ENCODE data around the gene REC8. TPM values are rescaled to one million over a fixed set of nuclear protein-coding genes. Genes with fewer than 3 reads are reported as not detected.
"Not testable (repeated sequence)": the region's sequence is repeated elsewhere in the genome, so short reads cannot be mapped to it uniquely, and the experiment has no call there.

REC8 gene
- total RNA-seq, 1 experiment from 2014 or later, result 6.5 TPM

DNA sequence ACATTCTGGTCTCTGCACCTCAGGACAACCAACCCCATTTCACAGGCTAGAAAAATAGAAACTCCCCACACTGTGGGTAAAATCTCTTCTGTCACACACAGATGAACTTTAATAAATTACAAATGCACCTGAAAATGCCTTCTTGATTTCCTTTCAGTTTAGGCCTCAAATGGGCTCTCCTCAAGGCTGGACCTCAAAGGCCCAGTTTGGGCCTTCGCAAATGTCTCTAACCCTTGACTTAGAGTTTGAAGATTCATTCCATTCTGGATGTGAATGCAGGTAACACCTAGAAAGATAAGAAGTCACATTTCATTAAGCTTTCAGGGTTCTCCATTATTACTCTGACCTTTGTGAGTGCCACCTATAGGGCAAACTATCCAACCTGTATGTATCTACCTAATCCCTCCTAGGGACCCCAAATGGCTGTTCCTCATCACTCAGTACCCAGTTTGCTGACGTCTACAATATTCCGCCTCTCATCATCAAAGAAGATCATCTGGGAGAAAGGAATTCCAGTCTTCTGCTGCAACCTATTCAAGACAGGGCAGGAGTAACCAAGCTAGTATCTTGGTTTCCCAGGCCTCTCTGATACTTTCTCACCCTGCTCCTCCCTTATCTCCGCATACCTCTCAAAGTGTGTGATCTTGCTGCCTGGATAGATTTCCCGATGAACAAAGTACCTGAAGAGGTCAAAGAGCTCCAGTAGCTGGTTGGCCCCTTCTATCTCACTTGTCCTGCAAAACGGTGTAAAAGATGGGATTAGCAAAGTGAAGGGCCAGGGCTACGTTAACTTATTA lies 42.2 kb downstream of the REC8 start:
- Histone ChIP-seq H3K9me2 (ENCODE audit: insufficient read depth) (no peaks in the 10 kb centered on the region), H3K4me2 (peak overlapping the region; percentile 91), H3K27me3 (ENCODE audit: insufficient read depth, low read depth) (no peaks in the 10 kb centered on the region), H4K20me1 (ENCODE audit: insufficient read depth) (no peaks in the 10 kb centered on the region), H3K27ac (peak overlapping the region; percentile 88), H3K4me3 (peak overlapping the region; percentile 75), H3K79me2 (ENCODE audit: low read depth) (peaks cover 13% of the 10 kb centered on the region), H3K9me3 (ENCODE audit: insufficient read depth, low read depth) (no peaks in the 10 kb centered on the region), H3K4me1 (replicated peaks; ENCODE audit: insufficient read depth) (peaks cover 10% of the 10 kb centered on the region; the same call in 1 of the 2 replicates), H2AFZ (peak overlapping the region; percentile 90; the same call in 1 of the 2 replicates), H3F3A (ENCODE audit: insufficient read depth, low read depth) (peaks cover 14% of the 10 kb centered on the region; the same call in 1 of the 2 replicates), H3K36me3 (ENCODE audit: low read depth) (no peaks in the 10 kb centered on the region)
- TF ChIP-seq EZH2 (IDR thresholded peaks at IDR 0.05; ENCODE audit: low read depth), result no peak
- TF ChIP-seq, protein P1, sequence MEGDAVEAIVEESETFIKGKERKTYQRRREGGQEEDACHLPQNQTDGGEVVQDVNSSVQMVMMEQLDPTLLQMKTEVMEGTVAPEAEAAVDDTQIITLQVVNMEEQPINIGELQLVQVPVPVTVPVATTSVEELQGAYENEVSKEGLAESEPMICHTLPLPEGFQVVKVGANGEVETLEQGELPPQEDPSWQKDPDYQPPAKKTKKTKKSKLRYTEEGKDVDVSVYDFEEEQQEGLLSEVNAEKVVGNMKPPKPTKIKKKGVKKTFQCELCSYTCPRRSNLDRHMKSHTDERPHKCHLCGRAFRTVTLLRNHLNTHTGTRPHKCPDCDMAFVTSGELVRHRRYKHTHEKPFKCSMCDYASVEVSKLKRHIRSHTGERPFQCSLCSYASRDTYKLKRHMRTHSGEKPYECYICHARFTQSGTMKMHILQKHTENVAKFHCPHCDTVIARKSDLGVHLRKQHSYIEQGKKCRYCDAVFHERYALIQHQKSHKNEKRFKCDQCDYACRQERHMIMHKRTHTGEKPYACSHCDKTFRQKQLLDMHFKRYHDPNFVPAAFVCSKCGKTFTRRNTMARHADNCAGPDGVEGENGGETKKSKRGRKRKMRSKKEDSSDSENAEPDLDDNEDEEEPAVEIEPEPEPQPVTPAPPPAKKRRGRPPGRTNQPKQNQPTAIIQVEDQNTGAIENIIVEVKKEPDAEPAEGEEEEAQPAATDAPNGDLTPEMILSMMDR (conservative IDR thresholded peaks at IDR 0.05), result no peak
- BruUV-seq (replicated peaks), result no TSS peak
- ChIA-PET CTCF (interaction anchor here (0.7 kb wide), 1 partner anchor 100 kb away, joined by 3 read pairs; the partner anchor contains the start of gene DCAF11), POLR2A (ENCODE audit: unreplicated experiment) (interaction anchor here (0.6 to 0.8 kb wide), 3 partner anchors 54 to 99 kb away, joined by 3 to 4 read pairs (median 3); partner anchors contain the start of genes DCAF11, NOP9 and NRL)
- intact Hi-C loops (cut with micrococcal nuclease; ENCODE audit: unreplicated experiment), result loop anchor here (1.0 to 2.0 kb wide), 3 partner anchors 19 to 67 kb away; partner anchors contain the start of genes IRF9, PSME2, RNF31 and TM9SF1
- no peak for DNase-seq

DNA sequence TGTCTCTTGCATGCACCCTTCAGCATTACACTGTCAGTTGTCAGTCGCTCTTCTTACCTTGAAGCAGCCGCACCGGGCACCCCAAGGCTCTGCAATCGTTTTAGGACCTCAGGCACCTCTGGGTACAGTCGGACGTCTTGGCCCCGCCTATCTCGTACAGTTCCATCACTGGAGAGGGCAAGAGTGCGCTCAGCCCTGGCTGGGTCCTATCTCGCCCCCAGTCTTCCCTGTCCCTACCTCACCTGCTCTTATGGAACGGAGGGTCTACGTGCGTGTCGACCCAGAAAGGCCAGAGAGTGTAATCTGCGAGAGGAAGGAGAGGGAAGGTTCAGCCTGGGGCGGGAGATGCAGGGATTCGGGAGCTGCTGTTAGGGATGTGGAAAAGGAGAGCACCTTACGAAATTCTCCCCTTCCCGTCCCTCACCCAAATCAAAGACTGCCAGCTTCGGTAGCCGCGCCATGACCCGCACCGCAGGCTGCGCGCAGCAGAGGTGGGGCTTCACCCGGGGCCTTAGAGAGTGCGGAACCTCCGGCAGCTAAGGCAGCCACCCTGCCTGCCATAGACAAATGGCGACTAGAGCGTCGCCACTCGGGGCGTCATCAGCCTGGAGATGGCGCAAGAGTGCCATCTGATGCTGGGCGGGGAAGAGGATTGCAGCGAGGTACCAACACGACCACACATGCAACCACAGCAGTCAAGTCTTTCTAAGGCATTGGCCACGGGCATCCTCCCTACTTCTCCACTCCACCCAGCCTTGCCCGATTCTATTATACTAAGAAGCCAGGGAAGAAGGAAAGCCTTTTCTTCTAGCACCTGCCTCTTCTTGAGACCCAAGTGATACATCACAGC lies 43.8 kb downstream of the REC8 start, which contains the start of gene MDP1:
TSS of gene MDP1 (minus strand) at position 572 of the 850 bp plus-strand sequence. CDS start at position 461, 111 bp downstream.
- DNase-seq, result peak; percentile 66 to 74
- no TSS peak for BruUV-seq (replicated peaks)
- H3K4me3 ChIP-seq, result peak within 1 kb of the TSS; percentile 73
- H3K9me3 ChIP-seq (ENCODE audit: insufficient read depth, low read depth), result no peaks in the 10 kb centered on the region
- peak within 1 kb of the TSS; percentile 36; the same call in 1 of the 2 replicates for H3K27ac ChIP-seq
- peaks cover 14% of the 10 kb centered on the region; the same call in 1 of the 2 replicates for H3F3A ChIP-seq (ENCODE audit: insufficient read depth, low read depth)
- TF ChIP-seq EZH2 (IDR thresholded peaks at IDR 0.05; ENCODE audit: low read depth), result no peak
- TF ChIP-seq, protein P1 (conservative IDR thresholded peaks at IDR 0.05), result no peak
- intact Hi-C loops (cut with micrococcal nuclease; ENCODE audit: unreplicated experiment), result no loop called here
- H3K36me3 ChIP-seq (ENCODE audit: low read depth), result no peaks in the 10 kb centered on the region
- ChIA-PET CTCF (interaction anchor here (0.7 to 0.8 kb wide), 2 partner anchors 81 to 161 kb away, joined by 3 to 4 read pairs; no protein-coding TSS in a partner anchor), POLR2A (ENCODE audit: unreplicated experiment) (interaction anchor here (0.5 to 0.7 kb wide), 2 partner anchors 33 to 84 kb away, joined by 3 to 4 read pairs; partner anchors contain the start of genes DHRS1 and NOP9)
- no peaks in the 10 kb centered on the region; the same call in 1 of the 2 replicates for H4K20me1 ChIP-seq (ENCODE audit: insufficient read depth)
- no peaks in the 10 kb centered on the region for H3K27me3 ChIP-seq (ENCODE audit: insufficient read depth, low read depth)
- peak within 1 kb of the TSS; percentile 96 for H2AFZ ChIP-seq
- H3K9me2 ChIP-seq (ENCODE audit: insufficient read depth), result no peaks in the 10 kb centered on the region
- H3K4me2 ChIP-seq, result peak within 1 kb of the TSS; percentile 80
- peaks cover 10% of the 10 kb centered on the region; the same call in 1 of the 2 replicates for H3K4me1 ChIP-seq (replicated peaks; ENCODE audit: insufficient read depth)
- peaks cover 13% of the 10 kb centered on the region for H3K79me2 ChIP-seq (ENCODE audit: low read depth)

DNA sequence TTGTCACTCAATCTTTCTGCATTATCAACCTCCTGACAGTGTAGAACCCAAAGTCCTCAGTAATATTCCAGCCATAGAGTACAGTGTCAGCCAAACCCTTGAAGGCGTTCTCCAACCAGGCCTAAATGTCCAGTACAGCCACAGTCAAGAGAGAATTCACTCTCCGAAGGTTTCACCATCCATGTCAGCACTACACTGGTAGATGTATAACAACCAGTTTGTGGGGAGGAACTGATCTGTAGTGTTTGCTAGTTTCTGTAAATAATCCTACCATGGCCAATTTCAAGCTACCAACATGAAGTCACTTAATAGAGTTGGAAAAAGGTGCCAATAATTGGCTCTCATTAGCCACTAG lies 44.4 kb downstream of the REC8 start:
- Histone ChIP-seq H4K20me1 (ENCODE audit: insufficient read depth) (no peaks in the 10 kb centered on the region; the same call in 1 of the 2 replicates), H3K4me2 (peak overlapping the region; percentile 80), H3K36me3 (ENCODE audit: low read depth) (no peaks in the 10 kb centered on the region), H3K79me2 (ENCODE audit: low read depth) (peaks cover 15% of the 10 kb centered on the region), H3K4me1 (replicated peaks; ENCODE audit: insufficient read depth) (peaks cover 10% of the 10 kb centered on the region; the same call in 1 of the 2 replicates), H3F3A (ENCODE audit: insufficient read depth, low read depth) (peaks cover 14% of the 10 kb centered on the region; the same call in 1 of the 2 replicates), H3K27ac (no peak overlapping the region), H3K9me2 (ENCODE audit: insufficient read depth) (no peaks in the 10 kb centered on the region), H3K4me3 (peak overlapping the region; percentile 73; the same call in 1 of the 2 replicates), H3K9me3 (ENCODE audit: insufficient read depth, low read depth) (no peaks in the 10 kb centered on the region), H3K27me3 (ENCODE audit: insufficient read depth, low read depth) (no peaks in the 10 kb centered on the region), H2AFZ (no peak overlapping the region)
- no TSS peak for BruUV-seq (replicated peaks)
- DNase-seq, result no peak
- TF ChIP-seq, protein P1 (conservative IDR thresholded peaks at IDR 0.05), result no peak
- TF ChIP-seq EZH2 (IDR thresholded peaks at IDR 0.05; ENCODE audit: low read depth), result no peak
- intact Hi-C loops (cut with micrococcal nuclease; ENCODE audit: unreplicated experiment), result no loop called here
- ChIA-PET CTCF (interaction anchor here (0.8 kb wide), 1 partner anchor 81 kb away, joined by 3 read pairs; no protein-coding TSS in a partner anchor), POLR2A (ENCODE audit: unreplicated experiment) (interaction anchor here (0.7 kb wide), 1 partner anchor 84 kb away, joined by 3 read pairs; the partner anchor contains the start of genes DHRS1 and NOP9)

DNA sequence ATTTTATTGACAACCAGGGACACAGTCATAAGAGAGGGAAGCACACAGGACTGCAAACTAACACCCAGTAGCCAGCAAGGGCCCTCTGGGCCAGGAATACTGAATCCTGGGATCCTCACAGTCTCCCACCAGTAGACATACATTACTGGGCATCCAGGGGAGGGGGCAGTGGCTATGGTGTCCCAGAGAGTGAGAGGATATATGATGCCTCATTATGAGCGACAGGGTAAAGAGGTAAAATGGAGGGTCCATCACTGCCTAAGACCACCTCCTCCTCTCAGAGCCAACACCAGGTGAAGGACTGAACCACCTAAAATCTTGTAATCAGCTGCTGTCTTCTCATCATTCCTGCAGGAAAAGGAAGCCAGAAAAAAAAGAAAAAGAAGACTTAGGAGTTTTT lies 45.0 kb downstream of the REC8 start:
- CTCF ChIA-PET; BruUV-seq (replicated peaks); H3K27me3 ChIP-seq (ENCODE audit: insufficient read depth, low read depth); POLR2A ChIA-PET (ENCODE audit: unreplicated experiment); H3K4me3 ChIP-seq; H3K4me2 ChIP-seq; H3K4me1 ChIP-seq (replicated peaks; ENCODE audit: insufficient read depth); intact Hi-C loops (cut with micrococcal nuclease; ENCODE audit: unreplicated experiment); H3K27ac ChIP-seq; H3K9me2 ChIP-seq (ENCODE audit: insufficient read depth); H3K79me2 ChIP-seq (ENCODE audit: low read depth); H3K9me3 ChIP-seq (ENCODE audit: insufficient read depth, low read depth); H4K20me1 ChIP-seq (ENCODE audit: insufficient read depth); H3K36me3 ChIP-seq (ENCODE audit: low read depth); DNase-seq; H2AFZ ChIP-seq: not testable (repeated sequence)
- peaks cover 14% of the 10 kb centered on the region; the same call in 1 of the 2 replicates for H3F3A ChIP-seq (ENCODE audit: insufficient read depth, low read depth)
